IMR-90 (cell line): ENCODE data around the gene PSMD2. TPM values are rescaled to one million over a fixed set of nuclear protein-coding genes. Genes with fewer than 3 reads are reported as not detected.

Experiments
- ATAC-seq: fragments of 200-7000 bp; cut with Tn5 transposase; 2 replicates; pipeline ENCODE4 v1.9.1; 2020; ENCODE audit warnings: low read depth, mild to moderate bottlenecking, moderate library complexity
- BruUV-seq: library from RNA; stranded (reverse); fragments of 400-500 nt; replicated peaks from 2 replicates; lab custom pipeline; 2021; lab: Mats Ljungman, UMichigan
- CTCF ChIA-PET: fragments of 300-600 bp; formaldehyde crosslinking; extraction: SDS; loops from one replicate; lab custom pipeline; 2021; ENCODE audit warnings: antibody characterized with exemption; lab: Yijun Ruan, JAX
- POLR2A ChIA-PET: fragments of 300-600 bp; sonication (Branson Sonifier 250); formaldehyde crosslinking; loops from one replicate; lab custom pipeline; 2022; ENCODE audit warnings: antibody characterized with exemption; ENCODE audit not compliant: unreplicated experiment; lab: Charles Lee
- DNase-seq: peaks from one replicate; pipeline ENCODE4 v3.0.0; 2013
- H2AFZ ChIP-seq: replicated peaks from 2 replicates; pipeline ENCODE3; 2013; ENCODE audit warnings: low read length, mild to moderate bottlenecking; ENCODE audit not compliant: poor library complexity
- H2AK5ac ChIP-seq: 2 replicates; pipeline ENCODE4 v1.6.1; 2013; ENCODE audit warnings: low read depth, low read length, inconsistent platforms
- H2AK9ac ChIP-seq: replicated peaks from 2 replicates; pipeline ENCODE3; 2013; ENCODE audit warnings: mild to moderate bottlenecking, low read depth, low read length, moderate library complexity; ENCODE audit not compliant: poor library complexity
- H2BK120ac ChIP-seq: 2 replicates; pipeline ENCODE4 v1.6.1; 2013; ENCODE audit warnings: low read depth, low read length, inconsistent platforms
- H2BK15ac ChIP-seq: 3 replicates; pipeline ENCODE4 v1.6.1; 2013; ENCODE audit warnings: low read depth, low read length, inconsistent platforms
- H2BK20ac ChIP-seq: 2 replicates; pipeline ENCODE4 v1.6.1; 2013; ENCODE audit warnings: low read depth, mild to moderate bottlenecking, inconsistent platforms, low read length, moderate library complexity
- H2BK5ac ChIP-seq: 2 replicates; pipeline ENCODE4 v1.6.1; 2013; ENCODE audit warnings: mild to moderate bottlenecking, low read depth, low read length, inconsistent platforms; ENCODE audit not compliant: poor library complexity, severe bottlenecking
- H3K14ac ChIP-seq: replicated peaks from 2 replicates; pipeline ENCODE4 v1.6.1; 2013; ENCODE audit warnings: low read depth, low read length, inconsistent platforms
- H3K18ac ChIP-seq: 2 replicates; pipeline ENCODE4 v1.6.1; 2013; ENCODE audit warnings: low read depth, low read length, control low read depth
- H3K23ac ChIP-seq: 2 replicates; pipeline ENCODE4 v1.6.1; 2013; ENCODE audit warnings: low read depth, low read length, inconsistent platforms
- H3K27ac ChIP-seq: 2 replicates; pipeline ENCODE4 v1.5.1; 2013; ENCODE audit warnings: mild to moderate bottlenecking, control low read depth, low read length; ENCODE audit not compliant: insufficient read depth
- H3K27me3 ChIP-seq: 2 replicates; pipeline ENCODE4 v1.6.1; 2013; ENCODE audit warnings: low read length; ENCODE audit not compliant: control insufficient read depth, insufficient read depth
- H3K36me3 ChIP-seq: 2 replicates; pipeline ENCODE4 v1.6.1; 2013; ENCODE audit warnings: low read length, mixed read lengths; ENCODE audit not compliant: control insufficient read depth, insufficient read depth
- H3K4ac ChIP-seq: 2 replicates; pipeline ENCODE4 v1.6.1; 2013; ENCODE audit warnings: low read depth, low read length, inconsistent platforms
- H3K4me1 ChIP-seq: 2 replicates; pipeline ENCODE4 v1.6.1; 2013; ENCODE audit warnings: low read length, mixed read lengths; ENCODE audit not compliant: control insufficient read depth, insufficient read depth
- H3K4me2 ChIP-seq: 2 replicates; pipeline ENCODE4 v1.6.1; 2013; ENCODE audit warnings: low read depth, mild to moderate bottlenecking, control low read depth, low read length, moderate library complexity
- H3K4me3 ChIP-seq: 2 replicates; pipeline ENCODE4 v1.5.1; 2013; ENCODE audit warnings: low read depth, mild to moderate bottlenecking, control low read depth, low read length, moderate library complexity; ENCODE audit not compliant: insufficient read depth
- H3K56ac ChIP-seq: 2 replicates; pipeline ENCODE4 v1.6.1; 2013; ENCODE audit warnings: low read length, inconsistent platforms; ENCODE audit not compliant: insufficient read depth; ENCODE audit errors: extremely low read depth
- H3K79me1 ChIP-seq, 2 experiments: 2 replicates each; pipeline ENCODE4 v1.6.1; 2013; ENCODE audit warnings: low read length in 2 of 2, inconsistent platforms in 1 of 2, low read depth in 1 of 2
- H3K9ac ChIP-seq: 2 replicates; pipeline ENCODE4 v1.6.1; 2013; ENCODE audit warnings: low read depth, low read length, control low read depth
- H3K9me1 ChIP-seq: 2 replicates; pipeline ENCODE4 v1.6.1; 2013; ENCODE audit warnings: low read length, inconsistent platforms; ENCODE audit not compliant: insufficient read depth
- H3K9me3 ChIP-seq: 2 replicates; pipeline ENCODE4 v1.6.1; 2013; ENCODE audit warnings: low read length; ENCODE audit not compliant: control insufficient read depth, insufficient read depth
- H4K20me1 ChIP-seq: 2 replicates; pipeline ENCODE4 v1.6.1; 2013; ENCODE audit warnings: low read length, inconsistent platforms; ENCODE audit not compliant: insufficient read depth
- H4K5ac ChIP-seq: 2 replicates; pipeline ENCODE4 v1.6.1; 2013; ENCODE audit warnings: mild to moderate bottlenecking, low read depth, low read length, control low read depth
- H4K8ac ChIP-seq, 2 experiments: 2 replicates each; pipeline ENCODE4 v1.6.1; 2013; ENCODE audit warnings: low read depth in 2 of 2, low read length in 2 of 2, control low read depth in 1 of 2, inconsistent platforms in 1 of 2
- H4K91ac ChIP-seq: 2 replicates; pipeline ENCODE4 v1.6.1; 2013; ENCODE audit warnings: low read depth, low read length, inconsistent platforms; ENCODE audit not compliant: insufficient read depth
- BHLHE40 ChIP-seq: fragments of 150-350 bp; IDR thresholded peaks from 2 replicates; pipeline ENCODE4 v1.6.1; 2016; ENCODE audit warnings: mild to moderate bottlenecking, low read depth, low read length
- CEBPB ChIP-seq: IDR thresholded peaks from 2 replicates; pipeline ENCODE4 v1.6.1; 2012; ENCODE audit warnings: low read depth, low read length, improper control_type of control experiment
- CTCF ChIP-seq: conservative IDR thresholded peaks from 2 replicates; pipeline ENCODE4 v1.5.1; 2012; ENCODE audit warnings: mild to moderate bottlenecking, low read depth, low read length, improper control_type of control experiment
- ELK1 ChIP-seq: fragments of 150-350 bp; IDR thresholded peaks from 2 replicates; pipeline ENCODE4 v1.6.1; 2016; ENCODE audit warnings: low read depth, mild to moderate bottlenecking, low read length, moderate library complexity, borderline replicate concordance
- FOS ChIP-seq: fragments of 150-350 bp; IDR thresholded peaks from 2 replicates; pipeline ENCODE4 v1.6.1; 2016; ENCODE audit warnings: low read depth, low read length
- MAFK ChIP-seq: IDR thresholded peaks from 2 replicates; pipeline ENCODE4 v1.6.1; 2012; ENCODE audit warnings: low read depth, low read length, improper control_type of control experiment
- MAZ ChIP-seq: IDR thresholded peaks from 2 replicates; pipeline ENCODE4 v1.6.1; 2012; ENCODE audit warnings: low read depth, mild to moderate bottlenecking, low read length, improper control_type of control experiment, moderate library complexity, borderline replicate concordance
- NFE2L2 ChIP-seq: fragments of 150-350 bp; IDR thresholded peaks from 2 replicates; pipeline ENCODE4 v1.6.1; 2016; ENCODE audit warnings: low read depth, mild to moderate bottlenecking, low read length
- POLR2A ChIP-seq: IDR thresholded peaks from 2 replicates; pipeline ENCODE4 v1.6.1; 2012; ENCODE audit warnings: mild to moderate bottlenecking, low read depth, low read length
- RAD21 ChIP-seq: IDR thresholded peaks from 2 replicates; pipeline ENCODE4 v1.6.1; 2012; ENCODE audit warnings: low read length, improper control_type of control experiment
- RFX5 ChIP-seq: IDR thresholded peaks from 2 replicates; pipeline ENCODE4 v1.8.0; 2012; ENCODE audit warnings: low read depth, mild to moderate bottlenecking, low read length, moderate library complexity
- SMC3 ChIP-seq: fragments of 150-350 bp; IDR thresholded peaks from 2 replicates; pipeline ENCODE4 v1.6.1; 2016; ENCODE audit warnings: low read depth, mild to moderate bottlenecking, antibody characterized with exemption, low read length, moderate library complexity
- WGBS, 2 experiments: methylation state at CpG; one replicate each; pipeline versions ENCODE4 v1.1.5 to v1.1.7; 2013; ENCODE audit warnings: missing lambda C conversion rate in 2 of 2; ENCODE audit not compliant: insufficient read length in 1 of 2; ENCODE audit errors: extremely low coverage in 2 of 2; 5-methylcytosine and 5-hydroxymethylcytosine counted together
- dilution Hi-C: fragments of 300-500 bp; cut with HindIII; formaldehyde crosslinking; loops from one replicate; pipeline ENCODE4 v1.14.3; 2018; ENCODE audit warnings: low sequenced_read_pairs; ENCODE audit not compliant: unreplicated experiment
- in situ Hi-C: fragments of 300-500 bp; cut with MboI; formaldehyde crosslinking; loops from 3 replicates; pipeline ENCODE4 v1.14.3; 2019; ENCODE audit warnings: low sequenced_read_pairs, inconsistent platforms, mixed read lengths
- intact Hi-C: fragments of 100-400 bp; cut with micrococcal nuclease; formaldehyde crosslinking; loops from 2 replicates; pipeline ENCODE4 v1.10.0; 2022
- polyA plus RNA-seq, 3 experiments: library from polyadenylated mRNA; depleted of rRNA; stranded (reverse); fragments of >200 nt; gene quantifications; 2 replicates each; pipeline ENCODE4 v1.2.3, GENCODE V29; 2012; ENCODE audit warnings: low replicate concordance in 1 of 3
- total RNA-seq: library from RNA; depleted of rRNA; stranded (reverse); fragments of >200 nt; gene quantifications from 2 replicates; pipeline ENCODE4 v1.2.3, GENCODE V29; 2012
- TF ChIP-seq, protein P1 (sequence below): fragments of 150-350 bp; IDR thresholded peaks from 2 replicates; pipeline ENCODE4 v1.6.1; 2017; ENCODE audit warnings: mild to moderate bottlenecking, antibody characterized with exemption, low read length, low read depth

Gene PSMD2
- total and polyA plus RNA-seq, 2 of the 4 experiments (the other 2 are of a cell fraction) = 514 to 872 TPM

DNA sequence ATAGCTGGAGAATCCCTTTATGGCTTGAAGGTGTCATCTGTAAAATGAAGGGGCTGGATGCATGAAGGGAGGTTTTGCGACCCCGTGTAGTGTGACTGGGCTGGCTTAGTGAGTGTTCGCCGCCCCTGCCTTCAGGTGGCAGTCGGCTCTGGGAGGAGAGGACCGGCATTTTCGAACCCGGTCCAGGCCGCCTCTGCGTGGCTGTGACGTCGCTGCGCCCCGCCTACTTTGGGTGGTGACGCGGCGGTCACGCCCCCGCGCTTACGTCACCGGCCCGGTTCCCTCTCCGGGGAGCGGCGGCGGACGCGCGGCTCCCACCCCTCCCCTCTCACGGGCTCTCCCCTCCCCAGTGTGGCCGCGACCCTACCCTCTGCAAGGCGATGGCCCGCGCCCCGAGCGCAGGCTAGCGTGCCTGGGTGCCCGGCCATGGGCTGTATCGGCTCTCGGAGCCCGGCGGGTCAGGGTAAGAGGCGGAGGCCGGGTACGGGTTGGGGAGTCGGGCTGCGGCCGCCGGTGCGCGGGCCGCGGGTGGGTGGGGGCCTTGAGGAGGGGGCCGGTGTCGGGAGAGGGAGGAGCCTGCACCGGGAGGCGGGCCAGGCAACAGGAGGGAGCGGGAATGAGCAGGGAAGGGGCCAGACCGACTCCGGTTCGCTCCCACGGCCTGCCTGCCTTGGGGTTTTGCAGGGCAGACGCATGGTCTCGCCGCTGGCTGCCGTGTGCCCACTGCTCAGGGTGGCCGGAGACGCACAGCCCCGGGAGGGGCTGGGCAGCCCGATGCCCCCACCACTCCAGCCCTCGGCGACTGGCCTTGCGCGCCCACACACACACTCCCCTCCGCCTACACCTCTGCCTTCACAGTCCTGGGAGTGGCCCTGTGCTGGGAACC, 36.9 kb downstream of the PSMD2 start:
- peaks cover 33% of the 10 kb centered on the region for H3K9me1 ChIP-seq
- H2BK5ac ChIP-seq = peak overlapping the region; percentile 85
- peak overlapping the region; percentile 34 for H3K14ac ChIP-seq
- peak overlapping the region; percentile 8 to 72; a peak in 2 of 4 replicates for H4K8ac ChIP-seq
- in situ Hi-C loops = no loop called here
- H3K79me1 ChIP-seq = peaks cover 23 to 89% of the 10 kb centered on the region in 2 experiments
- peak overlapping the region; percentile 92 for H2AK9ac ChIP-seq
- H3K56ac ChIP-seq = peak overlapping the region; percentile 36; the same call in 1 of the 2 replicates
- H2BK120ac ChIP-seq = peak overlapping the region; percentile 40; the same call in 1 of the 2 replicates
- no peak overlapping the region for H2BK15ac ChIP-seq
- no peak overlapping the region for H3K18ac ChIP-seq
- H3K4me1 ChIP-seq = peaks cover 43% of the 10 kb centered on the region
- H3K4me2 ChIP-seq = peak overlapping the region; percentile 88
- H3K9ac ChIP-seq = peak overlapping the region; percentile 84
- peak; percentile 49 for ATAC-seq
- dilution Hi-C loops = no loop called here
- peak overlapping the region; percentile 88 for H2AFZ ChIP-seq
- no peaks in the 10 kb centered on the region for H3K27me3 ChIP-seq
- no peaks in the 10 kb centered on the region for H3K9me3 ChIP-seq
- BruUV-seq = no TSS peak
- peak overlapping the region; percentile 67 for H3K4ac ChIP-seq
- peak overlapping the region; percentile 39 for H3K23ac ChIP-seq
- POLR2A ChIA-PET = no interaction called here
- H2BK20ac ChIP-seq = no peak overlapping the region
- H2AK5ac ChIP-seq = peak overlapping the region; percentile 86
- 0% methylated on average over 23 of the region's 77 CpGs; no CpG with 5 or more reads in 1 of the 2 experiments for WGBS, 2 experiments
- H3K27ac ChIP-seq = peak overlapping the region; percentile 96
- H4K5ac ChIP-seq = peak overlapping the region; percentile 37; the same call in 1 of the 2 replicates
- peak overlapping the region; percentile 91 for H3K4me3 ChIP-seq
- CTCF ChIA-PET = interaction anchor here (1.1 kb wide), 1 partner anchor 10 kb away, joined by 4 read pairs; no protein-coding TSS in a partner anchor
- DNase-seq = peak; percentile 78
- intact Hi-C loops = no loop called here
- peak overlapping the region; percentile 60; the same call in 1 of the 2 replicates for H4K91ac ChIP-seq
- H3K36me3 ChIP-seq = peaks cover 43% of the 10 kb centered on the region
- H4K20me1 ChIP-seq = peaks cover 65% of the 10 kb centered on the region
- TF ChIP-seq RFX5 = no peak
- TF ChIP-seq RAD21 = no peak
- TF ChIP-seq BHLHE40 = no peak
- TF ChIP-seq FOS = peak; percentile 28; the same call in 1 of the 2 replicates
- TF ChIP-seq, protein P1, sequence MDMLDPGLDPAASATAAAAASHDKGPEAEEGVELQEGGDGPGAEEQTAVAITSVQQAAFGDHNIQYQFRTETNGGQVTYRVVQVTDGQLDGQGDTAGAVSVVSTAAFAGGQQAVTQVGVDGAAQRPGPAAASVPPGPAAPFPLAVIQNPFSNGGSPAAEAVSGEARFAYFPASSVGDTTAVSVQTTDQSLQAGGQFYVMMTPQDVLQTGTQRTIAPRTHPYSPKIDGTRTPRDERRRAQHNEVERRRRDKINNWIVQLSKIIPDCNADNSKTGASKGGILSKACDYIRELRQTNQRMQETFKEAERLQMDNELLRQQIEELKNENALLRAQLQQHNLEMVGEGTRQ = peak; percentile 50; the same call in 1 of the 2 replicates
- no peak; the same call in 1 of the 2 replicates for TF ChIP-seq MAZ
- TF ChIP-seq SMC3 = no peak
- no peak for TF ChIP-seq NFE2L2
- TF ChIP-seq ELK1 = no peak
- TF ChIP-seq CEBPB = peak; percentile 61
- no peak for TF ChIP-seq MAFK
- TF ChIP-seq POLR2A = peak; percentile 61
- TF ChIP-seq CTCF = no peak
